ENCODE data around the gene TAF6L. TPM values are rescaled to one million over a fixed set of nuclear protein-coding genes. Genes with fewer than 3 reads are reported as not detected.

Gene TAF6L
- total and polyA plus RNA-seq, 2 of the 8 experiments (the other 6 are each of a cell fraction or from before 2014, with no cell fraction given) = 24.8 to 31.9 TPM

- no peak overlapping the region; a peak in 1 of 4 replicates for H3K4me2 ChIP-seq (ENCODE audit: insufficient read depth in 1 of 2, low read depth in 2 of 2, low read length in 2 of 2)
- no peak overlapping the region for H2BK120ac ChIP-seq (replicated peaks; ENCODE audit: low read depth, low read length)
- H3K27me3 ChIP-seq (replicated peaks in 1 of 4; ENCODE audit: control insufficient read depth in 3 of 4, extremely low read depth in 1 of 4, insufficient read depth in 3 of 4, low read length in 3 of 4) = no peaks in the 10 kb centered on the region
- peaks cover 0 to 33% of the 10 kb centered on the region in 2 experiments; a peak in 2 of 4 replicates for H3K79me2 ChIP-seq (ENCODE audit: control insufficient read depth in 1 of 2, insufficient read depth in 2 of 2, low read length in 2 of 2)
- peaks cover 0 to 18% (median 8%) of the 10 kb centered on the region in 4 experiments; a peak in 6 of 8 replicates for H3K36me3 ChIP-seq (ENCODE audit: control insufficient read depth in 2 of 4, insufficient read depth in 4 of 4, low read length in 3 of 4)
- ChIA-PET POLR2A (ENCODE audit: partially characterized antibody) (interaction anchor here (0.5 to 15.9 kb wide), 26 partner anchors 8 to 217 kb away, joined by 3 to 251 read pairs (median 5); partner anchors contain the start of genes LBHD1, NXF1, SLC3A2 and STX5), CTCF (ENCODE audit: partially characterized antibody) (interaction anchor here (0.9 to 6.4 kb wide), 11 partner anchors 12 to 189 kb away, joined by 3 to 94 read pairs (median 5); partner anchors contain the start of genes HNRNPUL2, TAF6L and TTC9C)
- no peak overlapping the region for H2AK5ac ChIP-seq (ENCODE audit: low read depth, low read length)
- no peak overlapping the region for H3K4me3 ChIP-seq (ENCODE audit: extremely low read depth in 1 of 4, insufficient read depth in 2 of 4, low read depth in 3 of 4, low read length in 4 of 4)
- no peaks in the 10 kb centered on the region; the same call in 1 of the 2 replicates for H3K23me2 ChIP-seq (ENCODE audit: low read depth, low read length)
- peaks cover 0 to 3% of the 10 kb centered on the region in 2 experiments for H4K20me1 ChIP-seq (replicated peaks in 1 of 2; ENCODE audit: control insufficient read depth in 1 of 2, insufficient read depth in 2 of 2, low read length in 2 of 2)
- no peak overlapping the region for H2AFZ ChIP-seq (ENCODE audit: low read length)
- 90% methylated on average over 5 of the region's 5 CpGs; no CpG with 5 or more reads in 1 of the 2 experiments for WGBS, 2 experiments (ENCODE audit: extremely low coverage in 1 of 2, insufficient coverage in 1 of 2, insufficient read length in 1 of 2, insufficient replicate concordance in 2 of 2, low coverage in 1 of 2, low lambda C conversion rate in 2 of 2, missing lambda C conversion rate in 1 of 2)
- no peak overlapping the region for H4K91ac ChIP-seq (replicated peaks; ENCODE audit: insufficient read length, low read length)
- no peak overlapping the region for H2BK15ac ChIP-seq (ENCODE audit: low read length)
- no peak overlapping the region for H2BK12ac ChIP-seq (ENCODE audit: low read depth, low read length)
- no peak overlapping the region for H3K27ac ChIP-seq (ENCODE audit: low read depth, low read length)
- DNase-seq (ENCODE audit: low read depth in 1 of 2, low spot score in 2 of 2) (peak in 1 of 2 experiments; percentile 48), FAIRE-seq (no peak)
- no peak overlapping the region for H2BK5ac ChIP-seq (ENCODE audit: low read depth, low read length)
- H4K5ac ChIP-seq (ENCODE audit: insufficient read length, low read depth, low read length) = no peak overlapping the region
- H3K4me1 ChIP-seq (replicated peaks in 1 of 4; ENCODE audit: control insufficient read depth in 3 of 4, insufficient read depth in 4 of 4, low read length in 3 of 4) = peaks cover 0 to 7% (median 4%) of the 10 kb centered on the region in 4 experiments; a peak in 5 of 7 replicates
- H2BK20ac ChIP-seq (ENCODE audit: low read length) = no peak overlapping the region
- H3K9ac ChIP-seq (replicated peaks in 1 of 4; ENCODE audit: extremely low read depth in 1 of 4, low read depth in 3 of 4, low read length in 3 of 4) = no peak overlapping the region
- H3K9me3 ChIP-seq (ENCODE audit: insufficient read depth in 2 of 2, low read depth in 1 of 2, low read length in 1 of 2) = no peaks in the 10 kb centered on the region
- H4K8ac ChIP-seq (ENCODE audit: extremely low read depth, insufficient read depth, low read length) = no peak overlapping the region
- no peak overlapping the region for H3K14ac ChIP-seq (ENCODE audit: insufficient read length)
- H3K4ac ChIP-seq (replicated peaks; ENCODE audit: insufficient read length, low read depth, low read length) = no peak overlapping the region
- no peak overlapping the region for H3K56ac ChIP-seq (replicated peaks; ENCODE audit: insufficient read length, low read depth, low read length)
- no peak overlapping the region for H3K23ac ChIP-seq (ENCODE audit: insufficient read length)
- peaks cover 7% of the 10 kb centered on the region; the same call in 1 of the 2 replicates for H3K79me1 ChIP-seq (ENCODE audit: low read depth, low read length)
- no peak for TF ChIP-seq EZH2 (IDR thresholded peaks at IDR 0.05; ENCODE audit: low read depth, low read length, severe bottlenecking)
- no peak for TF ChIP-seq PHF8 (conservative IDR thresholded peaks at IDR 0.05; ENCODE audit: low read depth, low read length)
- TF ChIP-seq MAFK (IDR thresholded peaks at IDR 0.05; ENCODE audit: low read depth, low read length) = no peak
- TF ChIP-seq HDAC6 (IDR thresholded peaks at IDR 0.05; ENCODE audit: low read depth, low read length) = no peak
- TF ChIP-seq JUN (IDR thresholded peaks at IDR 0.05; ENCODE audit: low read depth, low read length) = no peak
- peak in 1 of 2 experiments; percentile 9; a peak in 1 of 4 replicates for TF ChIP-seq RAD21 (IDR thresholded peaks at IDR 0.05 in 1 of 2, conservative IDR thresholded peaks at IDR 0.05 in 1 of 2; ENCODE audit: low read depth in 2 of 2, low read length in 2 of 2)
- peak; percentile 47; the same call in 1 of the 2 replicates for TF ChIP-seq POLR2AphosphoS5 (IDR thresholded peaks at IDR 0.05; ENCODE audit: low read depth, low read length)
- peak in 2 of 3 experiments; percentile 30 to 47; a peak in 2 of 4 replicates for TF ChIP-seq CTCF (IDR thresholded peaks at IDR 0.05; ENCODE audit: control extremely low read depth in 1 of 3, insufficient read depth in 1 of 3, low read depth in 1 of 3, low read length in 3 of 3)
- TF ChIP-seq POLR2A (IDR thresholded peaks at IDR 0.05; ENCODE audit: control extremely low read depth in 1 of 2, low read depth in 2 of 2, low read length in 2 of 2) = no peak
- no peak overlapping the region for H3K18ac ChIP-seq (ENCODE audit: extremely low read depth, low read length)
Measured at GRCh38 chr11:62788991-62789390, 17.8 kb downstream of the TAF6L start.

Measured in H1 (cell line).